ENCODE data around the gene TES.
"Not testable (repeated sequence)": the region's sequence is repeated elsewhere in the genome, so short reads cannot be mapped to it uniquely, and the experiment has no call there.

The TES gene

GRCh38 chr7:116293633-116294032 is 83.3 kb downstream of the TES start:
- DNase-seq: no peak

GRCh38 chr7:116295903-116296302 is 85.6 kb downstream of the TES start:
- DNase-seq: not testable (repeated sequence)

- DNase-seq: no peak
Measured at GRCh38 chr7:116298055-116298454, 87.7 kb downstream of the TES start.

GRCh38 chr7:116298576-116298975 is 88.2 kb downstream of the TES start:
- no peak for DNase-seq

- no peak for DNase-seq
Measured at GRCh38 chr7:116305485-116306408, 95.4 kb downstream of the TES start.

GRCh38 chr7:116306409-116307048 is 96.2 kb downstream of the TES start:
- no peak for DNase-seq

GRCh38 chr7:116307253-116307652 is 96.9 kb downstream of the TES start:
- DNase-seq: no peak
